ENCODE results near the gene ADGRV1.
"Not testable (repeated sequence)": the region's sequence is repeated elsewhere in the genome, so short reads cannot be mapped to it uniquely, and the experiment has no call there.

Gene ADGRV1

GRCh38 chr5:90822062-90822461, 263.5 kb downstream of the ADGRV1 start:
- not testable (repeated sequence) for DNase-seq

GRCh38 chr5:90824436-90824835, 265.8 kb downstream of the ADGRV1 start:
- DNase-seq, result no peak

GRCh38 chr5:90830058-90830457, 271.5 kb downstream of the ADGRV1 start:
- DNase-seq, result no peak

- DNase-seq, result no peak
Observed at GRCh38 chr5:90833753-90834152, 275.2 kb downstream of the ADGRV1 start.

- no peak for DNase-seq
Observed at GRCh38 chr5:90834711-90835110, 276.1 kb downstream of the ADGRV1 start.

GRCh38 chr5:90843443-90843842, 284.8 kb downstream of the ADGRV1 start:
- no peak for DNase-seq

GRCh38 chr5:90844931-90845330, 286.3 kb downstream of the ADGRV1 start:
- DNase-seq, result peak; percentile 5 to 46

GRCh38 chr5:90845723-90846554, 287.3 kb downstream of the ADGRV1 start:
- no peak for DNase-seq

- not testable (repeated sequence) for DNase-seq
Observed at GRCh38 chr5:90847606-90848005, 289.0 kb downstream of the ADGRV1 start.

GRCh38 chr5:90849939-90850338, 291.3 kb downstream of the ADGRV1 start:
- DNase-seq, result no peak

- no peak for DNase-seq
Observed at GRCh38 chr5:90852531-90852930, 293.9 kb downstream of the ADGRV1 start.

- DNase-seq, result no peak
Observed at GRCh38 chr5:90853750-90854149, 295.2 kb downstream of the ADGRV1 start.

- DNase-seq, result no peak
Observed at GRCh38 chr5:90854169-90854568, 295.6 kb downstream of the ADGRV1 start.

- DNase-seq, result no peak
Observed at GRCh38 chr5:90855296-90856010, 296.9 kb downstream of the ADGRV1 start.

- DNase-seq, result no peak
Observed at GRCh38 chr5:90861843-90862586, 303.4 kb downstream of the ADGRV1 start.

- DNase-seq, result no peak
Observed at GRCh38 chr5:90865180-90865579, 306.6 kb downstream of the ADGRV1 start.

- peak; percentile 25 to 38 for DNase-seq
Observed at GRCh38 chr5:90866333-90866732, 307.7 kb downstream of the ADGRV1 start.

GRCh38 chr5:90866915-90867731, 308.5 kb downstream of the ADGRV1 start:
- no peak for DNase-seq

GRCh38 chr5:90868799-90869198, 310.2 kb downstream of the ADGRV1 start:
- DNase-seq, result no peak

GRCh38 chr5:90871391-90871991, 312.9 kb downstream of the ADGRV1 start:
- no peak for DNase-seq

GRCh38 chr5:90873033-90873517, 314.5 kb downstream of the ADGRV1 start:
- DNase-seq, result no peak

GRCh38 chr5:90874066-90874465, 315.5 kb downstream of the ADGRV1 start:
- no peak for DNase-seq

All from NCI-H2081 (cell line).